Measurements from ENCODE around the gene PSMD10. TPM values are rescaled to one million over a fixed set of nuclear protein-coding genes. Genes with fewer than 3 reads are reported as not detected.

The PSMD10 gene, protein sequence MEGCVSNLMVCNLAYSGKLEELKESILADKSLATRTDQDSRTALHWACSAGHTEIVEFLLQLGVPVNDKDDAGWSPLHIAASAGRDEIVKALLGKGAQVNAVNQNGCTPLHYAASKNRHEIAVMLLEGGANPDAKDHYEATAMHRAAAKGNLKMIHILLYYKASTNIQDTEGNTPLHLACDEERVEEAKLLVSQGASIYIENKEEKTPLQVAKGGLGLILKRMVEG
- 38.2 TPM for polyA plus RNA-seq (2013, experiment 1 of 2)
- 40.1 TPM for polyA plus RNA-seq (2013, experiment 2 of 2)

DNA sequence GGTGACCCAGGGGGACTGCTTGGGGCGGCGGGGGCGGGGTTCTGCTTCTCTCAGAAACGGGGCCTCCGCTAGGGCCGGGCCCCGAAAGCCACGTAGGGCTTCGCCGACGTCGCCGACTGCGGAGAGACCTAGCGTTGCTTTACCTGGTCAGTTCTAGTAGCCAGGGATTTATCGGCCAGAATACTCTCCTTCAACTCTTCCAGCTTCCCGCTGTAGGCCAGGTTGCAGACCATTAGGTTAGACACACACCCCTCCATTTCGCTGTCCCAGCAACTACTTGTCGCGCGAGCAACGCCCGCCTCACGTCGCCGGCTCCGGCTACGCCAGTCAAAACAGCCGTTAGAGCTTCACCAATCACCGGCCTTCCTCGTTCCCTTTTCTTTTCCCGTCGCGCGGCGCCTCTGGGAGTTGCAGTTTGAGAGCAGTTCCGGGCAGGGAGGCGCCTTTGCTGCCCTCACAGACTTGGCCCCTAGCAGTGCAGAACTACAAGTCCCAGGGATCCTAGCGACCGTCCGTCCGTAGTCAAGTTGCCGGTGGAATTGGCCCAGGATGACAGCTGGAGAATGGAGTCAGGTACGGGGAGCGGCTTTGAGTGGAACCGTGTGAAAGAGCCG is at the start of gene PSMD10, which contains the start of gene ATG4A:
TSS of gene PSMD10 (minus strand) at position 279 of the 614 bp plus-strand sequence. CDS start at position 257, 22 bp downstream.
TSS of gene ATG4A (plus strand) at position 515 of the 614 bp plus-strand sequence. CDS start at position 564, 49 bp downstream.
- H3K79me2 ChIP-seq (ENCODE audit: control insufficient read depth, insufficient read depth, low read length): no peaks in the 10 kb centered on the region
- no peak within 1 kb of the TSS for H3K4ac ChIP-seq (ENCODE audit: low read depth, low read length)
- no peak within 1 kb of the TSS for H4K5ac ChIP-seq (ENCODE audit: low read length)
- H4K8ac ChIP-seq (ENCODE audit: low read depth, low read length): peak within 1 kb of the TSS; percentile 56
- H3K4me1 ChIP-seq (ENCODE audit: control insufficient read depth, low read depth, low read length): no peaks in the 10 kb centered on the region
- no peaks in the 10 kb centered on the region for H3K27me3 ChIP-seq (ENCODE audit: insufficient read depth, low read length, poor library complexity)
- no peak within 1 kb of the TSS for H3K27ac ChIP-seq (ENCODE audit: low read depth, low read length)
- H2AK5ac ChIP-seq (ENCODE audit: low read length): no peak within 1 kb of the TSS
- H3K18ac ChIP-seq (ENCODE audit: low read length): no peak within 1 kb of the TSS
- DNase-seq: peak; percentile 98
- H2BK15ac ChIP-seq (replicated peaks; ENCODE audit: low read depth): no peak within 1 kb of the TSS
- H3K23ac ChIP-seq (ENCODE audit: low read length): no peak within 1 kb of the TSS
- H3K79me1 ChIP-seq (ENCODE audit: low read length): no peaks in the 10 kb centered on the region
- WGBS (ENCODE audit: extremely low coverage, insufficient coverage, low lambda C conversion rate): no CpG with 5 or more reads among the region's 47 CpGs
- H3K56ac ChIP-seq (ENCODE audit: low read length): peak within 1 kb of the TSS; percentile 88
- H2BK5ac ChIP-seq (ENCODE audit: low read length): no peak within 1 kb of the TSS
- peak within 1 kb of the TSS; percentile 81 for H3K4me3 ChIP-seq (ENCODE audit: low read length)
- H3K4me2 ChIP-seq (ENCODE audit: low read length): peak within 1 kb of the TSS; percentile 68
- no peaks in the 10 kb centered on the region for H3K36me3 ChIP-seq (ENCODE audit: control insufficient read depth, insufficient read depth, low read length)
- H3K9ac ChIP-seq (ENCODE audit: low read length): peak within 1 kb of the TSS; percentile 84
- no peak within 1 kb of the TSS for H2BK120ac ChIP-seq (ENCODE audit: low read depth, low read length)

DNA sequence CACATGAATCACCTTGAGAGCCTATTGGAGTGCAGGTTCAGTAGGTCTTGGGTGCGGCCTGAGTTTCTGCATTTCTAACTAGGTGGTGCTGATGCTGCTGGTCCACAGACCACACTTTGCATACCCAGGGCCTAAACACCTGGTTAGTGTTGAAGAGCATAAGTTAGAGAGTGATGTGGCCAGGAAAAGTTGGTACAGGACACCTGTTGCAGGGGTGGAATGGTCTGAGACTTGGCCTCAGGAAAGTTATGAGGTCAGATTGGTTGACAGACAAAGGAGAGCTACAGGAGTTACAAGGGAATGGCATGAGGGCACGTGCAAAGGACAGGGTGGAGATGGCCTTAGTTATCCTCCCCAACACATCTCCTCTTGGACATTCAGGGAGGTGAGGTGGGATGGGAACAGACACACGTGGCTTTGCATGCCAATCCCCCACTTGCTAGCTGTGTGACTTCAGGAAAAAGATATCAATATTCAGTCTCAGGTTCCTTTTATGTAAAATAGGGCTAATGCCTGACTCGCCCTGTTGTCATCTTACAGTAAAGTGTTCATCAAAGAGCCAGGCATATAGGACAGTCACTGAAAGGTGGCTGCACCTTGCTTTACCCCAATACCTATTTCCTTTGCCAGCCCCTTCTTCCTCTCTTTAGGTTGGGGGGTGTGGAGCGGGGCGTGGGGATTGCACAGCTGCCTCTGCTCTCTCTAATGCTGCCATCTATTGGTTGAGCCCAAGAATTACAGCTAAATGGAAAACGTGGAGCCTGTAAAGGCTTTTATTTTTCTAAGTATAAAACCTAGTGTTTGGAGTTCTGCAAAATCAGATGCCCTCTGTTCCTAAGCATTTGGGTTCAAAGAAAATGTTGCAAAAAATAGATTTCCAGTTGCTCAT is 47.7 kb upstream of the PSMD10 start:
- Histone ChIP-seq H3K9ac (ENCODE audit: low read length) (no peak overlapping the region), H3K18ac (ENCODE audit: low read length) (no peak overlapping the region), H3K27ac (ENCODE audit: low read depth, low read length) (no peak overlapping the region), H3K56ac (ENCODE audit: low read length) (no peak overlapping the region), H3K23ac (ENCODE audit: low read length) (no peak overlapping the region), H2AK5ac (ENCODE audit: low read length) (no peak overlapping the region), H4K5ac (ENCODE audit: low read length) (no peak overlapping the region), H2BK15ac (replicated peaks; ENCODE audit: low read depth) (no peak overlapping the region), H2BK5ac (ENCODE audit: low read length) (no peak overlapping the region), H3K4me3 (ENCODE audit: low read length) (no peak overlapping the region), H3K4me1 (ENCODE audit: control insufficient read depth, low read depth, low read length) (no peaks in the 10 kb centered on the region), H3K36me3 (ENCODE audit: control insufficient read depth, insufficient read depth, low read length) (no peaks in the 10 kb centered on the region), H2BK120ac (ENCODE audit: low read depth, low read length) (no peak overlapping the region), H3K4me2 (ENCODE audit: low read length) (no peak overlapping the region), H3K27me3 (ENCODE audit: insufficient read depth, low read length, poor library complexity) (no peaks in the 10 kb centered on the region), H3K4ac (ENCODE audit: low read depth, low read length) (no peak overlapping the region), H4K8ac (ENCODE audit: low read depth, low read length) (no peak overlapping the region), H3K79me2 (ENCODE audit: control insufficient read depth, insufficient read depth, low read length) (no peaks in the 10 kb centered on the region), H3K79me1 (ENCODE audit: low read length) (no peaks in the 10 kb centered on the region)
- peak; percentile 3 for DNase-seq
- no CpG with 5 or more reads among the region's 7 CpGs for WGBS (ENCODE audit: extremely low coverage, insufficient coverage, low lambda C conversion rate)

DNA sequence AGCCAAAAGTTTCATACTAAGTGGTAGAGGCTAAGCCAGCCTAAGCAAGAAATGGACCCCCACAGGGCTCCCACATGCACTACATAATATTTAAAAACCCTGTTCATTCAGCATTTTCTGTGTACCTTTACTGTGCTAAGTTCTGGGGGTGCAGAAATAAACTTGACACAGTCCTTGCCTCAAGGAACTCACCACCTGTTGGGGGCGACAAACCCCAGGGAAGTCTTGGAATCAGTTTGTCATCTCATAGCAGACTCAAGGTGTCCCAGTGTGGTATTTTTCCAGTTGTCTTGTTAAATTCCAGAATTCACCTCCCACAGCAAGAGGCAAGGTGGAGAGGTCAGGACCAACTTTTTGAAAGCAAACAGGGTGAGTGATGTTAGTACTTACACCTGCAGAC is 43.4 kb upstream of the PSMD10 start:
- Histone ChIP-seq H2BK120ac (ENCODE audit: low read depth, low read length) (no peak overlapping the region), H3K23ac (ENCODE audit: low read length) (no peak overlapping the region), H2AK5ac (ENCODE audit: low read length) (no peak overlapping the region), H3K79me2 (ENCODE audit: control insufficient read depth, insufficient read depth, low read length) (no peaks in the 10 kb centered on the region), H3K4me3 (ENCODE audit: low read length) (no peak overlapping the region), H3K36me3 (ENCODE audit: control insufficient read depth, insufficient read depth, low read length) (no peaks in the 10 kb centered on the region), H3K9ac (ENCODE audit: low read length) (no peak overlapping the region), H3K27me3 (ENCODE audit: insufficient read depth, low read length, poor library complexity) (no peaks in the 10 kb centered on the region), H2BK15ac (replicated peaks; ENCODE audit: low read depth) (no peak overlapping the region), H3K18ac (ENCODE audit: low read length) (no peak overlapping the region), H3K4ac (ENCODE audit: low read depth, low read length) (no peak overlapping the region), H3K56ac (ENCODE audit: low read length) (no peak overlapping the region), H4K5ac (ENCODE audit: low read length) (no peak overlapping the region), H3K4me1 (ENCODE audit: control insufficient read depth, low read depth, low read length) (no peaks in the 10 kb centered on the region), H3K27ac (ENCODE audit: low read depth, low read length) (no peak overlapping the region), H3K4me2 (ENCODE audit: low read length) (no peak overlapping the region), H2BK5ac (ENCODE audit: low read length) (no peak overlapping the region), H3K79me1 (ENCODE audit: low read length) (no peaks in the 10 kb centered on the region), H4K8ac (ENCODE audit: low read depth, low read length) (no peak overlapping the region)
- peak; percentile 12 for DNase-seq
- no CpG with 5 or more reads among the region's 1 CpG for WGBS (ENCODE audit: extremely low coverage, insufficient coverage, low lambda C conversion rate)

DNA sequence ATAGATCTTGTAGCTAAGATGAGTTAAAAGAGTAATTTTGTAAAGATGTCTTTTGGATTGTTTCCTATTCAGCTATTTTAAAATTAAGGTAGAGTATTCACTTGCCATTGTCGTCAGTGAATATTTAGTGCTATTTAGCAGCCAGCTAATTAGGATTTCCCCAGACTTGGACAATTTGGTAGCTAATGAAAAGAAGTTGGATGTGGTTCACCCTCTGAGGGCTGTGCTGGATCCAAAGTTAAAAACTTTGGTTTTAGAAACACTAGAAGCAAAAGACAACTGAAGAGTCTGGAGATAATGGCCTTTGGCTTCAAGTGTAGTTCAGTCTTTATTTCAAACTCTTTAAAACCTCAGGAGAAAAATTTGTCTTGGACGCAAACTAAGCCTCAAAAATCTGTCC is 41.5 kb upstream of the PSMD10 start:
- Histone ChIP-seq H3K79me2 (ENCODE audit: control insufficient read depth, insufficient read depth, low read length) (no peaks in the 10 kb centered on the region), H3K9ac (ENCODE audit: low read length) (no peak overlapping the region), H3K4ac (ENCODE audit: low read depth, low read length) (no peak overlapping the region), H2AK5ac (ENCODE audit: low read length) (no peak overlapping the region), H3K56ac (ENCODE audit: low read length) (no peak overlapping the region), H3K23ac (ENCODE audit: low read length) (no peak overlapping the region), H3K4me2 (ENCODE audit: low read length) (no peak overlapping the region), H2BK120ac (ENCODE audit: low read depth, low read length) (no peak overlapping the region), H2BK15ac (replicated peaks; ENCODE audit: low read depth) (no peak overlapping the region), H2BK5ac (ENCODE audit: low read length) (no peak overlapping the region), H3K36me3 (ENCODE audit: control insufficient read depth, insufficient read depth, low read length) (no peaks in the 10 kb centered on the region), H3K27me3 (ENCODE audit: insufficient read depth, low read length, poor library complexity) (no peaks in the 10 kb centered on the region), H4K8ac (ENCODE audit: low read depth, low read length) (no peak overlapping the region), H4K5ac (ENCODE audit: low read length) (no peak overlapping the region), H3K27ac (ENCODE audit: low read depth, low read length) (no peak overlapping the region), H3K4me1 (ENCODE audit: control insufficient read depth, low read depth, low read length) (no peaks in the 10 kb centered on the region), H3K4me3 (ENCODE audit: low read length) (no peak overlapping the region), H3K79me1 (ENCODE audit: low read length) (no peaks in the 10 kb centered on the region), H3K18ac (ENCODE audit: low read length) (no peak overlapping the region)
- WGBS (ENCODE audit: extremely low coverage, insufficient coverage, low lambda C conversion rate): no CpG with 5 or more reads among the region's 2 CpGs
- no peak for DNase-seq

DNA sequence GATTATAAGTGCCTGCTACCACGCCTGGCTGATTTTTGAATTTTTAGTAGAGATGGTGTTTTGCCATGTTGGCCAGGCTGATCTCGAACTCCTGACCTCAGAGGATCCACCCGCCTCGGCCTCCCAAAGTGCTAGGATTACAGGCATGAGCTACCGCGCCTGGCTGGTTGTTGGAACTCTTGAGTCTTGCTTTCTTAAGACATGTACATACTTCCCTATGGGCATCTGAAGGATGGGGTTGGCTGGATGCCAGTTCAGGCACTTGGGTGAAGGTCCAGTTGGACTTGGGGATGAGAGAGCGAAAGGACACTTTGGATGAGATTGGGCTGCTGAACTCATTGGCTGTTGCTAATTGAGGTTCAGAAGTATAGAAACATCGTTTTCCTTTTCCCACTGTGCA is 40.7 kb upstream of the PSMD10 start:
- H3K4me3 ChIP-seq (ENCODE audit: low read length): no peak overlapping the region
- no peak overlapping the region for H3K9ac ChIP-seq (ENCODE audit: low read length)
- no peaks in the 10 kb centered on the region for H3K36me3 ChIP-seq (ENCODE audit: control insufficient read depth, insufficient read depth, low read length)
- WGBS (ENCODE audit: extremely low coverage, insufficient coverage, low lambda C conversion rate): no CpG with 5 or more reads among the region's 8 CpGs
- no peaks in the 10 kb centered on the region for H3K79me1 ChIP-seq (ENCODE audit: low read length)
- H2BK15ac ChIP-seq (replicated peaks; ENCODE audit: low read depth): no peak overlapping the region
- no peak overlapping the region for H4K5ac ChIP-seq (ENCODE audit: low read length)
- H3K18ac ChIP-seq (ENCODE audit: low read length): no peak overlapping the region
- H3K27me3 ChIP-seq (ENCODE audit: insufficient read depth, low read length, poor library complexity): no peaks in the 10 kb centered on the region
- H4K8ac ChIP-seq (ENCODE audit: low read depth, low read length): no peak overlapping the region
- H3K27ac ChIP-seq (ENCODE audit: low read depth, low read length): no peak overlapping the region
- H3K56ac ChIP-seq (ENCODE audit: low read length): no peak overlapping the region
- H3K23ac ChIP-seq (ENCODE audit: low read length): no peak overlapping the region
- no peak overlapping the region for H2BK120ac ChIP-seq (ENCODE audit: low read depth, low read length)
- H2AK5ac ChIP-seq (ENCODE audit: low read length): no peak overlapping the region
- no peaks in the 10 kb centered on the region for H3K4me1 ChIP-seq (ENCODE audit: control insufficient read depth, low read depth, low read length)
- no peak overlapping the region for H3K4me2 ChIP-seq (ENCODE audit: low read length)
- H2BK5ac ChIP-seq (ENCODE audit: low read length): no peak overlapping the region
- no peaks in the 10 kb centered on the region for H3K79me2 ChIP-seq (ENCODE audit: control insufficient read depth, insufficient read depth, low read length)
- H3K4ac ChIP-seq (ENCODE audit: low read depth, low read length): no peak overlapping the region
- no peak for DNase-seq

Measured in mesendoderm (in vitro differentiated cells).